Liver (tissue), 9 donors: ENCODE data around the gene LSAMP. TPM values are rescaled to one million over a fixed set of nuclear protein-coding genes. Genes with fewer than 3 reads are reported as not detected.

Experiments used
- DNase-seq: peaks from one replicate; pipeline ENCODE4 v3.0.0-alpha.2; 2017; ENCODE audit warnings: low spot score
- H3K27ac ChIP-seq, 2 donors: one replicate each; pipeline ENCODE4 v1.7.0; 2013; ENCODE audit warnings: inconsistent platforms in 2 of 2, low read length in 2 of 2, control low read depth in 1 of 2, low read depth in 1 of 2, mild to moderate bottlenecking in 1 of 2
- H3K27me3 ChIP-seq, 4 donors: one replicate each; pipeline versions ENCODE4 v1.6.1 to v1.7.0; 2013; ENCODE audit warnings: low read length in 3 of 4, inconsistent platforms in 1 of 4, mild to moderate bottlenecking in 1 of 4, moderate library complexity in 1 of 4; ENCODE audit not compliant: control insufficient read depth in 4 of 4, insufficient read depth in 4 of 4
- H3K36me3 ChIP-seq, 4 donors: one replicate each; pipeline versions ENCODE4 v1.6.1 to v1.7.0; 2013; ENCODE audit warnings: low read length in 3 of 4, mild to moderate bottlenecking in 3 of 4, low read depth in 1 of 4, moderate library complexity in 1 of 4; ENCODE audit not compliant: control insufficient read depth in 4 of 4, insufficient read depth in 3 of 4
- H3K4me1 ChIP-seq, 4 donors: one replicate each; pipeline versions ENCODE4 v1.6.1 to v1.7.0; 2013; ENCODE audit warnings: low read length in 3 of 4, mild to moderate bottlenecking in 3 of 4, moderate library complexity in 1 of 4; ENCODE audit not compliant: control insufficient read depth in 4 of 4, insufficient read depth in 4 of 4
- H3K4me3 ChIP-seq, 3 donors: one replicate each; pipeline versions ENCODE4 v1.6.1 to v1.7.0; 2013; ENCODE audit warnings: low read length in 3 of 3, control low read depth in 1 of 3, low read depth in 1 of 3, mild to moderate bottlenecking in 1 of 3
- H3K9ac ChIP-seq, 2 donors: one replicate each; pipeline ENCODE4 v1.7.0; 2013; ENCODE audit warnings: low read length in 2 of 2, mild to moderate bottlenecking in 2 of 2, moderate library complexity in 2 of 2, control low read depth in 1 of 2, low read depth in 1 of 2
- H3K9me3 ChIP-seq, 4 donors: one replicate each; pipeline versions ENCODE4 v1.6.1 to v1.7.0; 2013; ENCODE audit warnings: low read length in 3 of 4; ENCODE audit not compliant: control insufficient read depth in 4 of 4
- ATF3 ChIP-seq: IDR thresholded peaks from 2 replicates; pipeline ENCODE4 v1.6.1; 2016; ENCODE audit warnings: antibody characterized with exemption
- CTCF ChIP-seq: fragments of 150-350 bp; IDR thresholded peaks from 2 replicates; pipeline ENCODE4 v1.5.1; 2017; ENCODE audit warnings: improper control_type of control experiment, low read depth, low read length; ENCODE audit not compliant: missing input control
- EGR1 ChIP-seq, 2 donors: IDR thresholded peaks; 2 replicates each; pipeline ENCODE4 v1.6.1; 2016 to 2018; ENCODE audit warnings: antibody characterized with exemption in 2 of 2, low read depth in 2 of 2
- FOXA1 ChIP-seq: IDR thresholded peaks from 2 replicates; pipeline ENCODE4 v1.6.1; 2016; ENCODE audit warnings: antibody characterized with exemption
- FOXA2 ChIP-seq: IDR thresholded peaks from 2 replicates; pipeline ENCODE4 v1.6.1; 2016; ENCODE audit warnings: antibody characterized with exemption
- GABPA ChIP-seq, 2 donors: IDR thresholded peaks in 1 of 2; conservative IDR thresholded peaks in 1 of 2; 2 replicates each; pipeline ENCODE4 v1.6.1; 2016; ENCODE audit warnings: antibody characterized with exemption in 2 of 2, mild to moderate bottlenecking in 1 of 2, moderate library complexity in 1 of 2
- HNF4A ChIP-seq, 2 donors: conservative IDR thresholded peaks; 2 replicates each; pipeline ENCODE4 v1.6.1; 2016; ENCODE audit warnings: antibody characterized with exemption in 2 of 2, mild to moderate bottlenecking in 2 of 2
- HNF4G ChIP-seq: IDR thresholded peaks from 2 replicates; pipeline ENCODE4 v1.6.1; 2016; ENCODE audit warnings: antibody characterized with exemption
- JUND ChIP-seq, 2 donors: IDR thresholded peaks; 2 replicates each; pipeline ENCODE4 v1.6.1; 2016; ENCODE audit warnings: antibody characterized with exemption in 2 of 2
- MAX ChIP-seq: IDR thresholded peaks from 2 replicates; pipeline ENCODE4 v1.6.1; 2016; ENCODE audit warnings: antibody characterized with exemption
- NR2F2 ChIP-seq: IDR thresholded peaks from 2 replicates; pipeline ENCODE4 v1.6.1; 2016; ENCODE audit warnings: antibody characterized with exemption
- RAD21 ChIP-seq, 2 donors: IDR thresholded peaks; 2 replicates each; pipeline ENCODE4 v1.6.1; 2016; ENCODE audit warnings: antibody characterized with exemption in 2 of 2, mild to moderate bottlenecking in 2 of 2
- REST ChIP-seq: IDR thresholded peaks from 2 replicates; pipeline ENCODE4 v1.6.1; 2016; ENCODE audit warnings: antibody characterized with exemption, mild to moderate bottlenecking
- RXRA ChIP-seq, 2 donors: IDR thresholded peaks; 2 replicates each; pipeline ENCODE4 v1.6.1; 2017 to 2018; ENCODE audit warnings: antibody characterized with exemption in 2 of 2, mild to moderate bottlenecking in 1 of 2
- SP1 ChIP-seq: IDR thresholded peaks from 2 replicates; pipeline ENCODE4 v1.6.1; 2018; ENCODE audit warnings: antibody characterized with exemption, mild to moderate bottlenecking
- TAF1 ChIP-seq: conservative IDR thresholded peaks from 2 replicates; pipeline ENCODE4 v1.6.1; 2016; ENCODE audit warnings: antibody characterized with exemption, mild to moderate bottlenecking
- YY1 ChIP-seq: IDR thresholded peaks from 2 replicates; pipeline ENCODE4 v1.6.1; 2016; ENCODE audit warnings: antibody characterized with exemption, mild to moderate bottlenecking
- ZBTB33 ChIP-seq: IDR thresholded peaks from 2 replicates; pipeline ENCODE4 v1.6.1; 2016; ENCODE audit warnings: antibody characterized with exemption
- WGBS: extraction: QIAGEN DNeasy Blood & Tissue Kit; methylation state at CpG from one replicate; pipeline ENCODE4 v1.1.7; 2013; 5-methylcytosine and 5-hydroxymethylcytosine counted together
- polyA plus RNA-seq, 2 donors: library from polyadenylated mRNA; stranded (reverse) in 1 of 2; unstranded in 1 of 2; fragments of 200-250 nt in 1 of 2; fragments of >200 nt in 1 of 2; fragmentation: Nextera tagmentation in 1 of 2; extraction: Ambion mirVana in 1 of 2; gene quantifications; one replicate each; pipeline versions ENCODE4 v1.2.1 to v1.2.3, GENCODE V29; 2013 to 2015
- total RNA-seq, 2 donors: library from RNA; depleted of rRNA; stranded (reverse); fragments of >200 nt; gene quantifications; one replicate each; pipeline ENCODE4 v1.2.3, GENCODE V29; 2014
- donor health status: healthy.
- donor health status: healthy.
- donor health status: healthy.
- donor health status: healthy.
- donor health status: healthy.

LSAMP gene
- total and polyA plus RNA-seq, 4 donors: 0.01 to 0.17 (median 0.06) TPM

- 59% methylated on average over 2 of the region's 2 CpGs for WGBS
- H3K9ac ChIP-seq: no peak overlapping the region
- H3K9me3 ChIP-seq: no peaks in the 10 kb centered on the region
- no peaks in the 10 kb centered on the region for H3K4me1 ChIP-seq
- TF ChIP-seq EGR1 (IDR thresholded peaks at IDR 0.05; ENCODE audit: low read depth in 2 of 2) (no peak), FOXA2 (no peak), RAD21 (IDR thresholded peaks at IDR 0.05) (no peak), FOXA1 (no peak), REST (no peak), MAX (no peak), TAF1 (no peak), GABPA (IDR thresholded peaks at IDR 0.05 in 1 of 2, conservative IDR thresholded peaks at IDR 0.05 in 1 of 2) (no peak), YY1 (no peak), SP1 (no peak), HNF4A (conservative IDR thresholded peaks at IDR 0.05) (no peak), HNF4G (no peak), CTCF (no peak), NR2F2 (no peak), JUND (IDR thresholded peaks at IDR 0.05) (no peak), ATF3 (no peak), RXRA (IDR thresholded peaks at IDR 0.05) (no peak), ZBTB33 (no peak)
- DNase-seq: no peak
- no peak overlapping the region for H3K27ac ChIP-seq
- H3K27me3 ChIP-seq: peaks cover 0 to 3% (median 0%) of the 10 kb centered on the region in 4 donors
- H3K36me3 ChIP-seq: no peaks in the 10 kb centered on the region
- H3K4me3 ChIP-seq: no peak overlapping the region
These were observed 385.7 kb downstream of the LSAMP start for GRCh38 chr3:116059421-116060096.
